ENCODE results near the gene LRRC25.
"Not testable (repeated sequence)": the region's sequence is repeated elsewhere in the genome, so short reads cannot be mapped to it uniquely, and the experiment has no call there.

Gene LRRC25

GRCh38 chr19:18424122-18424889, 26.9 kb upstream of the LRRC25 start:
- peak; percentile 36 for DNase-seq

GRCh38 chr19:18423258-18424020, 26.0 kb upstream of the LRRC25 start:
- peak; percentile 34 for DNase-seq

- no peak for DNase-seq
Measured at GRCh38 chr19:18422530-18423191, 25.2 kb upstream of the LRRC25 start.

GRCh38 chr19:18421371-18421959, 24.0 kb upstream of the LRRC25 start:
- no peak for DNase-seq

GRCh38 chr19:18420930-18421329, 23.5 kb upstream of the LRRC25 start:
- no peak for DNase-seq

GRCh38 chr19:18419699-18420460, 22.5 kb upstream of the LRRC25 start:
- DNase-seq = peak; percentile 62

GRCh38 chr19:18419195-18419698, 21.8 kb upstream of the LRRC25 start, which contains the start of gene SSBP4:
Gene SSBP4 (plus strand): TSS chr19:18419398. CDS start chr19:18419649, 251 bp downstream.
- peak; percentile 89 for DNase-seq

GRCh38 chr19:18418483-18419194, 21.2 kb upstream of the LRRC25 start:
- DNase-seq = no peak

GRCh38 chr19:18418029-18418482, 20.6 kb upstream of the LRRC25 start:
- peak; percentile 64 for DNase-seq

- peak; percentile 95 for DNase-seq
Measured at GRCh38 chr19:18417250-18418028, 20.0 kb upstream of the LRRC25 start.

- peak; percentile 96 for DNase-seq
Measured at GRCh38 chr19:18416778-18417249, 19.4 kb upstream of the LRRC25 start.

GRCh38 chr19:18415178-18415867, 17.9 kb upstream of the LRRC25 start:
- peak; percentile 91 for DNase-seq

- DNase-seq = no peak
Measured at GRCh38 chr19:18414504-18415177, 17.2 kb upstream of the LRRC25 start.

- peak; percentile 37 for DNase-seq
Measured at GRCh38 chr19:18412610-18413239, 15.3 kb upstream of the LRRC25 start.

- no peak for DNase-seq
Measured at GRCh38 chr19:18408053-18408476, 10.6 kb upstream of the LRRC25 start.

- no peak for DNase-seq
Measured at GRCh38 chr19:18406749-18407148, 9.3 kb upstream of the LRRC25 start.

- DNase-seq = not testable (repeated sequence)
Measured at GRCh38 chr19:18405754-18406153, 8.3 kb upstream of the LRRC25 start.

- DNase-seq = not testable (repeated sequence)
Measured at GRCh38 chr19:18402455-18403248, 5.2 kb upstream of the LRRC25 start.
